ENCODE data around the gene NOP56.

- TF ChIP-seq CTCF (IDR thresholded peaks at IDR 0.05) (no peak), EZH2 (IDR thresholded peaks at IDR 0.05) (no peak), EZH2phosphoT487 (IDR thresholded peaks at IDR 0.05) (no peak)
Measured at GRCh38 chr20:2703716-2704475, 51.5 kb downstream of the NOP56 start.
